ENCODE data around the gene SERPINI1.

The SERPINI1 gene

DNA sequence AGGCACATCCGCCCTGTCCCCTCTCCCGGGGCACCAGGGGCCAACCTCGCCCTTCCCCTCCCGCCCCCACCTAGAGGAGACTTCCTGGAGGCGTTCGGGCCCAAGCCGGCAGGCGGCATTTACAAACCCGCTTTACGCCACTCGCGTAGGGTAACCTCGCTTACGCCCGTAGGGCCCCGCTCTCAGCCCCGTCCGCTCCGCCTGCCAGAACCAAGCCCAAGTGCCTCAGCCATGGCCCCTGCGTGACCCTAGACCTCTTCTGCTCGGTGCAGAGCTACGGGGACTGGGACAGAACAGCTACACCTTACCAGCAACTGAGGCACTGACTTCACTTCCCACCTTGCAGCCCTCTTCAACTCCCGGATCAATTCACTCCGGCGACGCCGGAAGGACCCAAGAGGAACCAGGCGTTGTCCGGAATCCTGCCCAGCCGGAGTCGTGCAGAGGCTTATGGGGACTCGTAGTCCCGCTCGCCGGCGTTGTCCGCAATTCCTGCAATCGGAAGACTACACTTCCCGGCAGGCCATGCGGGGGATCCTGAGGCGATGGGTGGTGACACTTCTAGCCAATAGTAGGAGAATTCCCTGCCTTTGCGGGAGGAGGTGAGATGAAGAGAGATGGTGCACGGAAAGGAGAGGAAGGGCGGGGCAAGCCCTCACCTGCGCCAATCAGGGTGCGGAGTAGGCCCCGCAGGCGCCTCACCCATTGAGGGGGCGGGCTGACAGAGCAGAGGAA lies 856 bp upstream of the SERPINI1 start, which contains the start of gene PDCD10:
Gene PDCD10, minus strand, starts transcription at position 395 of the 735 bp plus-strand sequence. CDS start 14,735 bp downstream, outside the sequence.
- DNase-seq (ENCODE audit: low read depth in 1 of 2, low spot score in 1 of 2) = peak; percentile 91 to 97

DNA sequence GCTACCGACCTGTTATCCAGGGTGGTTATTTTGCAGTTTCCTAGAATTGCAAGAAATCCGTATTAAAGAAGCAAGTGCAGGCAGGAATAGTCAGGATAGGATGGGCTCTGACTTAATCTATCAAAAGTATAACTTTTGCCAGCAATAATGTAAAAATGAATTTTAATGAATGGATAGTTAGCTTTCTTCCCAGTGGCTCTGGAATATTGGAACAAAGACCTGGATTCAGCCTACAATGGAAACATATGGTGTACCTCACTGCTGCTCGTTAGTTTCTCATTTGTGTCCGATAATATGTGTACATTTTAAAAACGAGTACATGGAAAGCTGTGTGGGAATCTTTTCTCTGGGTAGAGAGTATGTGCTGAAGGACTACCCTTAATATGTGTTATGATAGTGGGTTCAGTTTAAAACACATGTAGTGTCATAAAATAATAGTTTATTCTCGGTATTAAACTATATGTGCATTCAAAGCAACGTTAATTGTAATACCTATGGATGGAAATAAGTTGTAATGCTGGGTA lies 805 bp downstream of the SERPINI1 start:
- DNase-seq (ENCODE audit: low read depth in 1 of 2, low spot score in 1 of 2) = no peak

DNA sequence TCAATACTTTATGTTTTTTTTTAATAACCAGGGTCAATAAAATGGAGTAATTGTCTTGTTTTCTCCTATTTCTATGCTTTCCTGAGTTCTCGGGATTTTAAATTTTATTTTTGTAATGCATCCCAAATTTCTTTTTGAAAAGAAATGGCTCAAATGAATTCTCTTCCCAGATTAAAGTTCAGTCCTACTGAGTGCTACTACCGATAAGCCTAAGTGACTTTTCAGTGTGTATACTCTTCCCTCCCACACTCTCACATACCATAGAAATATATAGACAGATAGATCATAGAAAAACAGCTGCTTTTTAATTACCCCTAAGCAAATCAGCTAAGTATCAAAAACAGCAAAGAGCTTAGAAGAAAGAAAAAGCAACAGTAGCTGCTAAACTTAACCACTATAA lies 1.5 kb downstream of the SERPINI1 start:
- no peak for DNase-seq (ENCODE audit: low read depth in 1 of 2, low spot score in 1 of 2)

DNA sequence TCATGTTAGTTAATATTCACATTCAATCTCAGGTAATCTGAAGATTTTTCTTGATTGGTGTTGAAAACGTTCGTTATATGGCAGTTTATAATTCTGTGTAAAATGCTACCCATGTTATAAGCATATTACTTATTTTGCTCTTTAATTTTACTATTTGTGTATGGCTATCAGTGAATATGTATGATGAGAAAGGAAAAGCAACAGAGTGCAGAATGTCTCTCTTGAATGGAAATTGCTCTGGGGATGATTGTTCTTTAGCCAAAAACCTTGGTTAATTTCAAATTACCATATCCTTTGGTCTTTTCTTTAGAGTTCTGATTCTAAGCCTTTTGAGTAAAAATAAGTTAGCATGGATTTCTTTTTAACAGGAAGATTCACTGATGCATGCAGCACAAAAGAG lies 2.5 kb downstream of the SERPINI1 start:
- no peak for DNase-seq (ENCODE audit: low read depth in 1 of 2, low spot score in 1 of 2)

DNA sequence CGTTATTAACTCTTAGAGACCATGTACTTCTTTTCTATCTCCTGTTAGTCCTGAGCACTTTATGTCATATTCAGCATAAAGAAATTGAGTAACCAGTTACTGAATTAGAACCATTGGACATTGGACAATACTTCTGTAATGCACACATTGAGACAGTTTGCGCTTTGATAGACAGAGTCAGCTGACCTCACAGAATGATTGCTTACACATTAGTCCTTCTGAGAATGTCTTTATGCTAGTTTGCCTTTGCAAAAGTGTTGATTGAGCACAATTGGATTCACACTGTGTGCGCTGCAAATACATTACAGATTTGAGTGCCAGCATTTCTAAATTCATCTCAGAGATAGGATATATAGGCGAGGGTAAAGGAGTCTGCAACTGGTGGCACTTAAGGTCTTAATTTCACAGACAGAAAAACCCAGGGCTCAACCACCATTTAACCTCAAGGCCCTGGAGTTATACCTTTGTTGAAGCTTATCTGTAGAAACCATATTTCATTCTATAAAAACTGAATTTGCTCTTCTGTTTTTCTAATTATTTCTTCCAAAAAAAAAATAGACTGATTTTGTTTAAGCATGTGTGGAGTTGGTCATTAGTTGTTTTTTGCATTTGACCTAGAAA lies 3.8 kb downstream of the SERPINI1 start:
- DNase-seq (ENCODE audit: low read depth in 1 of 2, low spot score in 1 of 2) = no peak

DNA sequence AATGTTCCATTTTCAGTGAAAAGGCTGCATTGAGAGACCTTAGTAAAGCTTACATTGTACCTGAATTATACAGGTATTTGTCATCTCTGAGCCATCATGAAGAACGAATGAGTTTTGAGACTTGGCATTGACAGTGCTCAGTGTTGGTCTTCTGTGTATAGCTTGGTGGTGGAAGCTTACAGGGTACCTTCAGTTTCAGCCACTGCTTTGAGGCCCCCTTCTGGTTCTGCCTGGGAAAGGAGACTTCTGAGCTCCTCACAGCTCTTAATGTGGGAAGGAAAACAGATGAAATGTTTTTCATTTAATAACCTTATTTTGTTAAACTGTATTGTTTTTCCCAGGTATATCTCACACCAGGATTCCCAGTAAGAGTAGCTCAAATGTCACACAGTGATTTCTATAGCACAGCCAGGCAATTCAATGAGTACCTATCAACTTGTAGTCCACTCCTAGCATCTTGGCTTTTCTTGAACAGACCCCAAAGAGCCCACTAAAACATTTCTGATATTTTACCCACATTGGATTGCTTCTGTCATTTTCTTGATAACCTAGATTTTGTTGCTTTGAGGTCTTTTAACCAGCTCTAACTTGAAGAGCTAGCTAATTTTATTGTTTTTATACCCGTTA lies 5.6 kb downstream of the SERPINI1 start:
- DNase-seq (ENCODE audit: low read depth in 1 of 2, low spot score in 1 of 2) = no peak

DNA sequence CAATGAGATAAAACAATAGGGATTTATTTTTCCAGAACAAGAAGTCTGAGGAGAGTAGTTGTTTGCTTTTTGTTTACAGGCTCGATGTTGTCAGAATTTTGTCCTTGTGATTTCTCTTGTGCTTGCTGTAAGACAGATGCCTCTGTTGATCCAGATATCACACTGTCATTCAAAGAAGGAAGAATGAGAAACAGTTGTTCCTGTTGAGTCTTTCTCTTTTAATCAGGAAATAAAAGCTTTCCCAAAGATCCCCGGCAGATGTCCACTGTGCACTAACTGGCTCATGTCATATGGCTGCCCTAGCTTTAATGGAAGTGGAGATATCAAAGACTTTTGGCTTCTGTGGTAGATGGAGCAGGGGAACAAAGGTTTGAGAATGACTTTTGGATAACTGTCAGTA lies 6.8 kb downstream of the SERPINI1 start:
- no peak for DNase-seq (ENCODE audit: low read depth in 1 of 2, low spot score in 1 of 2)

DNA sequence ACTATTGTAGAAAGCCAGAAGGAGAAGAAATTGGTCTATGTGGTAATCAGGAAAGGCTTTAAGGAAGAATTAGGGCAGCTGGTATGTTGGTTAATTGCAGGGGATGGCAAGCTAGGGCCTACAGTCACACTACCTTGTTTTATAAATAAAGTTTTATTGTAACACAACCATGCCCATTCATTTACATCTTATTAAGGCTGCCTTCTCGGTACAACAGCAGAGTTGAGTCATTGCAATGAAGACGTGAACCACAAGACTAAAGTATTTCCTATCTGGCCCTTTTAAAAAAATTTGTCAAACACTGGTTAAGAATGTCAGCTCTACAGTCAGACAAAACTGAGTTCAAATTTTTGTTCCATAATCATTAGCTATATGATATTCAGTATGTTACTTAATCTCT lies 8.3 kb downstream of the SERPINI1 start:
- no peak for DNase-seq (ENCODE audit: low read depth in 1 of 2, low spot score in 1 of 2)

DNA sequence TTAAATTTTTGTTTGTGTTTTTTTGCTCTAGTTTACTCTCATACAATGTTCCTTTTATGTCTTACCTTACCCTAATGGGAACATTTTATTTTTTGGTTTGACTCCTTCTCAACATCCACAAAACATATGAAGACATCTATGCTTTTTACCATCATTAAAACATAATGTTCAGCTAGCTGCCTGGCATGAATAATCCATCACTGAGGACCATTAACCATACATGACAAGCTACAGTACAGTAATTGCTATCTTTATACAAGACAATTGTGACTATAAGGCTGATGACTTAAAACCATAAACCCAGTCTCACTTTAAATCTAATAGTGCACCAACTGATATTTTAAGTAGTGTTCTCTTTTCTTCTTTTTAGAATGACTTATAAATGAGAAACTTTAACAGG lies 13.7 kb downstream of the SERPINI1 start:
- no peak for DNase-seq (ENCODE audit: low read depth in 1 of 2, low spot score in 1 of 2)

DNA sequence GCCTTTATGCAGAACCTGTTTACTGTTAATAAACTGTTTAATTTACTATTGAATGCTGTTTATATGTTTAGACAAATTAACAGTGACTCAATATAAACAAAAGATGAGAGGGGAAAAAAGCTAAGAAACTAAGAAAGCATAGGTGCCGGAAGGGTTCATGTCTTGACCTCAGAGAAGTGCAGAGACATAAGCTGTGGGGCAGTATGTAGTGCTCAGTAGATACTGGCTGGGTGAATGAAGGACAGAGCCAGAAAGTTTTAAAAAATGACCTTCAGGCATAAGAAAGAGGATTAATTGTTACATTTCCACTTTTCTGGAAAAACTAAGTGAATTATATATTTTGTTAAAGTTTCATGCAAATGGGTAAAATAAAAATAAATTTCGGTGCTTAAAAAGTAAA lies 14.2 kb downstream of the SERPINI1 start:
- DNase-seq (ENCODE audit: low read depth in 1 of 2, low spot score in 1 of 2) = no peak

DNA sequence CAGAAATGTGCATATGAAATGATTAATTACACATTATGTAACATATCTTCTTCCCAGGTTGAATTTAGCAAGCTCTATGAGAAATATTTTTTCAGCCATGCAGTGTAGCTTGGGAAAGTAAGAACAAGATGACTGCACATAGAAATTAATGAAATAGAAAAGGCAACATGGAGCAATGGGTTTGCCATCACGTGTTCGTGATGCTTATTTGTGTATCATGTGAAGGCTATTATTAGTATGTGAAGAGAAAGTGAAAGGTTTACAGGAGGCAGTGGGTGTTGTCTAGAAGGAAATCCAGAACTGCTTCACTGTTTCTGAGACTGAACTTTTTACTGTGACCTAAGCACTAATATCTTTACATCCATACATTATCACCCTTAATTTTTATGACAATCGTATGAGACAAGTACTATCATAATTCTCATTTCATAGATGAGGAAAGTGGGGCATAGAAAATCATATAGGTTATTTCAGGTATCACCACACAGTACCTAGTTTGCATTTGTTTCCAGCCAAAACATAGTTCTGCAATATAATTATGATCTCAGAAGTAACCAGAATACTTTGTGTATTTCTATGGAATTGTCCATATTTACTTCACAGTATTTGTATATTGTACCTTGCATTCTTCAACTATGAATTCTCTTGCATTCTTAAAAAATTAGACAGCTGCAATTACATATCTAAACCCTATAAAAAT lies 14.9 kb downstream of the SERPINI1 start:
- no peak for DNase-seq (ENCODE audit: low read depth in 1 of 2, low spot score in 1 of 2)

DNA sequence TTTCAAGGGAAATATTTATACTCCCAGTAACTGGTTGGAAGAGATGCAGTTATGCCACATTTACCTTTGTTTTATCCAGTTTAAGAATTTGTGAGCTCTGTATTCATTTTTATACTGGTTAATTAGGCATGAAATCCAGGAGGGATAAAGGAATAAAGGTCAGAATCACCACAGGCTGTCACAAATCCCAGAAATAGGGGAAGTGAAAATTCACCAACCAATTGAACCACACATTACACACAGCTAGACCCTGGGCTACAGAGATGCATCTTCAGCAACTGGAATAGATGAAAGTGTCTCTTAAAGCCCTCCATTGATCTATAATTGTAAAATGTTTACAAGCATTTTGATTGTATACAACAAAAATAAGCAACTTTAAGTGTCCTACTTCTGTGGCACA lies 18.5 kb downstream of the SERPINI1 start:
- DNase-seq (ENCODE audit: low read depth in 1 of 2, low spot score in 1 of 2) = no peak

DNA sequence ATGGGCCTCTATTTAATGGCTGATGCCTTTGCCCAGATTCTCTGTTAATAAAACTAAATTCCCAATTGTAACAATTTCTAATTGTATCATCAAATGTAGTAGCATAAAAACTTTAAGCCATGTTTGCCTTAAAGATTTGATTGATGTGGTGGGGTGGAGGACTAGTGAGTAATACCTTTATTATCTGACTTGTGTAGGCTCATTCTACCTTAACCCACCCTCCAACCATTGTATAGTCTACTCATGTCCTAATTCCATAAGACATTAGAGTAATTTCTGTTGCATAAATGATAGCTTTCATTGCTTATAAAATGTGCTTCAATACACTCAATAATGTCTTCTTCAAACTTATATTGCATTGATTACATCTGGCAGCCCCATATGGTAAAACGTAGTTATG lies 25.8 kb downstream of the SERPINI1 start:
- no peak for DNase-seq (ENCODE audit: low read depth in 1 of 2, low spot score in 1 of 2)

DNA sequence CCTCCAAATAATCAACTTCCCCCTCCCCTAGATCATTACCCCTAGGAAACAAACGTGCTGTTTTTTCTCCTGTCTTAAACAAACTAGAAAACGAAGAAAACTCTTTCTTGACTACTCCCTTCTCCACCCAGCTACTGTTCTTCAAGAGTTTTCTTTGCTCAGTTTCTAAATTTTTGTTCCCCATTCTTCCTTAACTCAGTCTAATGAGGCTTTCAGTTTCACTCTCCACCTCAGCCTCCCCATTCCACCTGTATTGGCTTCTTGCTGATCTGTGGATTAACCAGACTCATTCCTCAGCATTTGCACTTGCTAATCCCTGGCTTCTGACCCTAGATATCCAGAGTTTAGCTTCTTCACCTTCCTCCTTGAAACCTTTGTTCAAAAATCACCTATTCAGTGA lies 26.8 kb downstream of the SERPINI1 start:
- no peak for DNase-seq (ENCODE audit: low read depth in 1 of 2, low spot score in 1 of 2)

DNA sequence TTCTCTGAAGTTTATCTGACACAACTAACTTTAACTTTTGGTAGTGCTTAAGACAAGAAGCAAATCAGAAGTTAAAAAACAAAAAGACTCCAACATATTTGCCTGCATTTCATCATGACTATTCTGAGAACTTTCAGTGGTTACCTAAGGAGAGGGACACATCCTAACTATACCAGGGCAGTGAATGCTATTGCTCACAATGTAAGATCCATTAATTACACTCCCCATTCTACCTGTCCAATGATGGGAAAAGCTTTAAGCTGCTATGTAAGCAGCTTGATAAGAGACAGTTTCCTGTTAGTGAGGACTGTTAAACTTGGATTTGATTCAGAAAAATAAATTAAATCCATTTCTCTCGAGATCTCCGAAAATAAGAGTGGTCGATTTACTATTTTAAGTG lies 37.5 kb downstream of the SERPINI1 start:
- no peak for DNase-seq (ENCODE audit: low read depth in 1 of 2, low spot score in 1 of 2)

DNA sequence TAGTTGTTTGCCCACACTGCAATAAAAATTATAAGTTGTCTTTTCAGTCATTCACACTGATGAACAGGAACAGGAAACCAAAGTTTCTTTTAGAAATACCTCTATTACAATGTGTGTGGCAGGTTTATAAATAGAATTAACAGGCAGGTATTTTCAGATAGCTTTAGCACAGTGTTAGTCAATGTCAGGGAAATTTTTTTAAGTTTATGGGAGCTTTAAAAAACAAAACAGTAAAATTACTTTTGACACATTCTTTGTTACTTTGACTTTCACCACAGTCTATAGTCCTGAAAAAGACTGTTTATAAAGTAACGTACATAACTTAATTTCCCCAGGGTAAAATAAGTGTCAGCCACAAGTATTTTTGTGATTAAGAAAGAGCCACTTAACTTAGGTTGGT lies 38.1 kb downstream of the SERPINI1 start:
- no peak for DNase-seq (ENCODE audit: low read depth in 1 of 2, low spot score in 1 of 2)

DNA sequence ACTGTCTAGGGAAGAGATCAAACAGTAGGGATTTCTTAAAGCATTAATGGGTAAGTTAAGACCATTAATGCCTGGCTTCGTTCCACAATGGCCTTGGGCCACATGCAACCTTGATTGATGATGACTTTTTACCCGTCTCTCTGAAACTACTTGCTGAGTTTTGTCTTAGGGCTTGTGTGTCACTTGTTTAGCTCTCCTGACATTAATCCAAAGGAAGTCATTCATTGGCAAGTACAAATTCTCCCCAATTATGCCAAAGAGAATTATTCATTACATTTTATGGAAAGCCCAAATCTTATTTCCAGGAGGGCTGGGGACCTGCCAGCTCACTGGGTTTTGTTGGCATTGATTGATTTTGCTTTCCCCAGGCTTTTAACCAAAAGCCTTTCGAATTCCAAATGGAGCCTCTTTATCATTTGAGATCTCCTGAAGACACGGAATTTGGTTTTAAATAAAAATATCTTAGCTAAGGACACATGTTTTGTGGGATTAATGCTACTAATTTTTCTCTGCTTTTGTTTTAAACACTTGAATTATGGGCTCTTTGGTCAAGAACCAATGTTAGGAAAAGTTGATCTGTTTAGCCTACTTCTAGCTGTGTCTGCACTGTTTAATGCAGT lies 40.7 kb downstream of the SERPINI1 start:
- no peak for DNase-seq (ENCODE audit: low read depth in 1 of 2, low spot score in 1 of 2)

DNA sequence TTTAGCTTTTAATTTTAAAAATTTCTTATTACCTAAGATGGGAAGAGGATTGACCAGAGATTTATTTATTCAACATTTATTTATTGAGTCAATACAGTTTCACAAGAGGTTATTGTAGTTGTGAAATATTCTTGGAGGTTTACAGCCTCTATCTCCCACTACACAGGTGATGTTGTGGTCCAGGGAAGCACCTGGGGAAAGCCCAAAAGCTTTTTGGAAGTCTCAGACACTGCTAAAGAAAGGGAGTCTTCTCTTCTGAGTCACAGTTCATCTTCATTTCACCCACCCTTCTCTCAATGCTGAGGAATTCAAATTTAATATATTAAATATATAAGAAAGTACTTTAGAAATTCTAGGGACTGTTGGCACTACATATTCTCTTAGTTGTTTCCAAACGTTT lies 41.8 kb downstream of the SERPINI1 start:
- DNase-seq (ENCODE audit: low read depth in 1 of 2, low spot score in 1 of 2) = no peak

DNA sequence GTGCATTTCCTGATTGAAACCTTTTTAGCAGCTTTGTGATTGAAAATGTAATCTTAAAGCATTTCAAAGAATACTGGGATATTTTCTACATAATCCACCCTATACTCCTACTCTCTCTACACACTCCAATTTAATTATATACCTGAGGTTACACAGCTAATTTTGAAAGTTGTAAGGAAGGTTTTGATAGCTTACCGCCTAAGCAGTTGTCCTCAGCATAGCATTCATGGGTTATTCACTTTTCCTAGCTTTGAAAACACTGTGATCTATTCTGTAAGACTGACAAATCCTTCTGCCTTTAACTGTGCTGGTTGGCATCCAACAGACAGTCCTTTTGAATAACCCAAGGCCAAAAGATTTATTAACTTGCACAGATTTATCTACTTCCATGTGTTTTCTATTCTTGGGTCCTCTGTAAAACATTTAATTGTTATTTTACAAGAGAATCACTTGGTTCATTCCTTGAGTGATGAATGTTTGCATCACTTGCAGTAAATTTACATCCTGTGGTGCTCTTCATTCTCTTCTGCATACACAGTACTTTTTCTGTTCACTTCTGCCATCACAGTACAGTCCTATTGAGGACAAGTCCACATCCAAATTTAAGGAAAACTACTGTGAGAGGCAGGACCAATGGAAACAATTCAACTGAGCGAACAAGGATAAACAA lies 44.8 kb downstream of the SERPINI1 start:
- no peak for DNase-seq (ENCODE audit: low read depth in 1 of 2, low spot score in 1 of 2)

DNA sequence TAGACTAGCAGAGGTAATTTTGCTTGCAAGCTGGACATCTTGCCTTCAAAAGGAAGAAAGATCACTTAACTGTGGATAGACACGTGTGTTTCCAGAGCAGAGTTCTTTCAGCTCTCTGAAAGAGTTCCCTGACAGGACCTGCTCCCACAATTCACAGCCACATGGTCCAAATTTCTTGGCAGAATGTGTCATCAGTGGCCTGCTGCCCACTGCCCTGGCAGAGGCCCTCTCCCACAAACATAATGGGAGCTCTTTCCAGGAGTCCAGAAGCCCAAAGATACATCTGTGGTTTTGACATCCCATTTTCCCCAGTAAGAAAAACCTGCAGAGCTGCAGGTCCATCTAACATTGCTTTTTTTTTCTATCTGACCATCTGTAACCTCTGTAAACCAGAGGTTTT lies 48.3 kb downstream of the SERPINI1 start:
- DNase-seq (ENCODE audit: low read depth in 1 of 2, low spot score in 1 of 2) = no peak

DNA sequence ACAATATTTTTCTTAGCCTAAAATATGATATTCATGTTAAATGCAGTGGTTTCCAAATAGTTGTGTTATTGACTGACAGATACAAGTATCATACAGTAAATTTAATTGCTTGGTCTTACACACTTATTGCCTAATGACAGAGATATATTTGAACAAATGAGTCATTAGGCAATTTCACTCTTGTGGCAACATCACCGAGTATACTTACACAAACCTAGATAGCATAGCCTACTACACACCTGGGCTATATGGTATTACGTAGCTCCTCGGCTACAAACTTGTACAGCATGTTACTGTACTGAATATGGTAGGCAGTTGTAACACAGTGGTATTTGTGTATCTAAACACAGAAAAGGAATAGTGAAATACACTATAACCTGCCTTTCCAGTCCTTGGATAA lies 50.3 kb downstream of the SERPINI1 start:
- no peak for DNase-seq (ENCODE audit: low read depth in 1 of 2, low spot score in 1 of 2)

Measured in activated CD4-positive, alpha-beta T cell treated with anti-CD3 and anti-CD28 coated beads, Interleukin-2, amount 50 U/mL, for 24 hours (primary cell).